Thyroid gland (tissue), 4 donors: ENCODE data around the gene XRN2.
"Not testable (repeated sequence)": the region's sequence is repeated elsewhere in the genome, so short reads cannot be mapped to it uniquely, and the experiment has no call there.

Source experiments
- CTCF ChIP-seq, 6 experiments: fragments of 200-600 bp in 3 of 6; fragments of 450-650 bp in 3 of 6; sonication (generic) in 3 of 6; IDR thresholded peaks; one replicate each; pipeline ENCODE4 v1.5.1; 2016 to 2019; ENCODE audit warnings: antibody characterized with exemption in 6 of 6, mild to moderate bottlenecking in 2 of 6, inconsistent platforms in 1 of 6, moderate library complexity in 1 of 6
- POLR2A ChIP-seq, 2 donors: fragments of 450-650 bp; IDR thresholded peaks; one replicate each; pipeline ENCODE4 v1.6.1; 2017; ENCODE audit warnings: antibody characterized with exemption in 2 of 2, mild to moderate bottlenecking in 2 of 2, moderate library complexity in 1 of 2

- not testable (repeated sequence) for TF ChIP-seq CTCF, POLR2A (IDR thresholded peaks at IDR 0.05)
Measured at GRCh38 chr20:21423712-21424111, 120.6 kb downstream of the XRN2 start.
